ENCODE measurements around the gene DSTYK.
A peak's percentile ranks its signal among the peaks of the same experiment; 100 is the strongest.
"Not testable (repeated sequence)": the region's sequence is repeated elsewhere in the genome, so short reads cannot be mapped to it uniquely, and the experiment has no call there.

The DSTYK gene

GRCh38 chr1:205183676-205184335 lies 27.7 kb downstream of the DSTYK start:
- peaks cover 4 to 20% (median 9%) of the 10 kb centered on the region in 5 donors for H3K36me3 ChIP-seq (ENCODE audit: control insufficient read depth in 5 of 5, insufficient read depth in 5 of 5, low read length in 5 of 5)
- no peaks in the 10 kb centered on the region for H3K27me3 ChIP-seq (ENCODE audit: control insufficient read depth in 5 of 5, insufficient read depth in 4 of 5, low read length in 5 of 5)
- peak overlapping the region in 4 of 5 donors; percentile 4 to 39 (median 18) for H3K9ac ChIP-seq (ENCODE audit: low read length in 5 of 5)
- H3K9me3 ChIP-seq (ENCODE audit: control insufficient read depth in 5 of 5, low read length in 5 of 5) = no peaks in the 10 kb centered on the region
- no peak overlapping the region for H3K4me3 ChIP-seq (ENCODE audit: low read depth in 1 of 5, low read length in 5 of 5)
- H3K4me1 ChIP-seq (ENCODE audit: control insufficient read depth in 5 of 5, insufficient read depth in 5 of 5, low read length in 5 of 5) = peaks cover 4 to 16% (median 14%) of the 10 kb centered on the region in 5 donors
- H3K27ac ChIP-seq (ENCODE audit: low read depth, low read length) = peak overlapping the region; percentile 26

- H3K27ac ChIP-seq (ENCODE audit: low read depth, low read length) = peak overlapping the region; percentile 26
- H3K36me3 ChIP-seq (ENCODE audit: control insufficient read depth in 5 of 5, insufficient read depth in 5 of 5, low read length in 5 of 5) = peaks cover 7 to 20% (median 9%) of the 10 kb centered on the region in 5 donors
- no peak overlapping the region for H3K4me3 ChIP-seq (ENCODE audit: low read depth in 1 of 5, low read length in 5 of 5)
- no peaks in the 10 kb centered on the region for H3K9me3 ChIP-seq (ENCODE audit: control insufficient read depth in 5 of 5, low read length in 5 of 5)
- H3K9ac ChIP-seq (ENCODE audit: low read length in 5 of 5) = peak overlapping the region in 1 of 5 donors; percentile 2
- no peaks in the 10 kb centered on the region for H3K27me3 ChIP-seq (ENCODE audit: control insufficient read depth in 5 of 5, insufficient read depth in 4 of 5, low read length in 5 of 5)
- peaks cover 4 to 16% (median 14%) of the 10 kb centered on the region in 5 donors for H3K4me1 ChIP-seq (ENCODE audit: control insufficient read depth in 5 of 5, insufficient read depth in 5 of 5, low read length in 5 of 5)
These were observed 28.6 kb downstream of the DSTYK start for GRCh38 chr1:205182930-205183329.

DNA sequence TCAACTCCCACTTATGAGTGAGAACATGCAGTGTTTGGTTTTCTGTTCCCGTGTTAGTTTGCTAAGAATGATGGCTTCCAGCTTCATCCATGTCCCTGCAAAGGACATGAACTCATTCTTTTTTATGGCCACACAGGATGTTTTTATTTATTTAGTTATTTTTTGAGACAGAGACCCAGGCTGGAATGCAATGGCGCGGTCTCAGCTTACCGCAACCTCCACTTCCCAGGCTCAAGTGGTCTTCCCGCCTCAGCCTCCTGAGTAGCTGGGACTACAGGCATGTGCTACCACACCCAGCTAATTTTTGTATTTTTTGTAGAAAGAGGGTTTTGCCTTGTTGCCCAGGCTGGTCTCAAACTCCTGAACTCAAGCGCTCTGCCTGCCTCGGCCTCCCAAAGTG lies 31.2 kb downstream of the DSTYK start:
- not testable (repeated sequence) for H3K27me3 ChIP-seq (ENCODE audit: control insufficient read depth in 5 of 5, insufficient read depth in 4 of 5, low read length in 5 of 5); H3K36me3 ChIP-seq (ENCODE audit: control insufficient read depth in 5 of 5, insufficient read depth in 5 of 5, low read length in 5 of 5); H3K9ac ChIP-seq (ENCODE audit: low read length in 5 of 5); H3K4me3 ChIP-seq (ENCODE audit: low read depth in 1 of 5, low read length in 5 of 5); H3K9me3 ChIP-seq (ENCODE audit: control insufficient read depth in 5 of 5, low read length in 5 of 5); H3K27ac ChIP-seq (ENCODE audit: low read depth, low read length)
- H3K4me1 ChIP-seq (ENCODE audit: control insufficient read depth in 5 of 5, insufficient read depth in 5 of 5, low read length in 5 of 5) = peaks cover 4 to 21% (median 20%) of the 10 kb centered on the region in 5 donors

DNA sequence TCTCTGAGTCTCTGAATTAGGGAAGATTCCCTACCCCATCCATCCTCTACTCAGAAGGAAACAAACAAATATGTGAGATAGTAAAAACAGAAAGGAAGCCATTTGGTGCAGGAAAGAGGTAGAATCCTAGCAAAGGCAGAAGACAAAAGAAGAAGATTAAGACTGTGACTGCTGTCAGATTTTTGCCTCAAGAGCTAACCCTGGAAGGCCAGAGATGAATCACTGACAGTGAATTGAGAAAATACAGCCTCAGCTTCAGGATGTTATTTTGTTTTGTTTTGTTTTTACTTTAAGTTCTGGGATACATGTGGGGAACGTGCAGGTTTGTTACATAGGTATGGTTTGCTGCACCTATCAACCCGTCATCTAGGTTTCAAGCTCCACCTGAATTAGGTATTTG lies 31.7 kb downstream of the DSTYK start:
- Histone ChIP-seq H3K9ac (ENCODE audit: low read length in 5 of 5) (no peak overlapping the region), H3K9me3 (ENCODE audit: control insufficient read depth in 5 of 5, low read length in 5 of 5) (no peaks in the 10 kb centered on the region), H3K4me1 (ENCODE audit: control insufficient read depth in 5 of 5, insufficient read depth in 5 of 5, low read length in 5 of 5) (peaks cover 4 to 26% (median 24%) of the 10 kb centered on the region in 5 donors), H3K27me3 (ENCODE audit: control insufficient read depth in 5 of 5, insufficient read depth in 4 of 5, low read length in 5 of 5) (no peaks in the 10 kb centered on the region), H3K36me3 (ENCODE audit: control insufficient read depth in 5 of 5, insufficient read depth in 5 of 5, low read length in 5 of 5) (peaks cover 0 to 10% (median 3%) of the 10 kb centered on the region in 5 donors), H3K27ac (ENCODE audit: low read depth, low read length) (no peak overlapping the region), H3K4me3 (ENCODE audit: low read depth in 1 of 5, low read length in 5 of 5) (no peak overlapping the region)

GRCh38 chr1:205172729-205173366 lies 38.7 kb downstream of the DSTYK start:
- Histone ChIP-seq H3K4me3 (ENCODE audit: low read depth in 1 of 5, low read length in 5 of 5) (no peak overlapping the region), H3K27me3 (ENCODE audit: control insufficient read depth in 5 of 5, insufficient read depth in 4 of 5, low read length in 5 of 5) (no peaks in the 10 kb centered on the region), H3K36me3 (ENCODE audit: control insufficient read depth in 5 of 5, insufficient read depth in 5 of 5, low read length in 5 of 5) (peaks cover 0 to 26% (median 17%) of the 10 kb centered on the region in 5 donors), H3K9me3 (ENCODE audit: control insufficient read depth in 5 of 5, low read length in 5 of 5) (no peaks in the 10 kb centered on the region), H3K9ac (ENCODE audit: low read length in 5 of 5) (no peak overlapping the region), H3K27ac (ENCODE audit: low read depth, low read length) (no peak overlapping the region), H3K4me1 (ENCODE audit: control insufficient read depth in 5 of 5, insufficient read depth in 5 of 5, low read length in 5 of 5) (peaks cover 0 to 11% (median 11%) of the 10 kb centered on the region in 5 donors)

- Histone ChIP-seq H3K27me3 (ENCODE audit: control insufficient read depth in 5 of 5, insufficient read depth in 4 of 5, low read length in 5 of 5) (no peaks in the 10 kb centered on the region), H3K36me3 (ENCODE audit: control insufficient read depth in 5 of 5, insufficient read depth in 5 of 5, low read length in 5 of 5) (peaks cover 5 to 38% (median 25%) of the 10 kb centered on the region in 5 donors), H3K4me1 (ENCODE audit: control insufficient read depth in 5 of 5, insufficient read depth in 5 of 5, low read length in 5 of 5) (peaks cover 0 to 11% (median 11%) of the 10 kb centered on the region in 5 donors), H3K9me3 (ENCODE audit: control insufficient read depth in 5 of 5, low read length in 5 of 5) (no peaks in the 10 kb centered on the region), H3K27ac (ENCODE audit: low read depth, low read length) (no peak overlapping the region), H3K9ac (ENCODE audit: low read length in 5 of 5) (no peak overlapping the region), H3K4me3 (ENCODE audit: low read depth in 1 of 5, low read length in 5 of 5) (no peak overlapping the region)
These were observed 40.1 kb downstream of the DSTYK start for GRCh38 chr1:205171369-205171768.

- Histone ChIP-seq H3K9me3 (ENCODE audit: control insufficient read depth in 5 of 5, low read length in 5 of 5) (no peaks in the 10 kb centered on the region), H3K27me3 (ENCODE audit: control insufficient read depth in 5 of 5, insufficient read depth in 4 of 5, low read length in 5 of 5) (no peaks in the 10 kb centered on the region), H3K9ac (ENCODE audit: low read length in 5 of 5) (no peak overlapping the region), H3K27ac (ENCODE audit: low read depth, low read length) (no peak overlapping the region), H3K4me3 (ENCODE audit: low read depth in 1 of 5, low read length in 5 of 5) (no peak overlapping the region), H3K4me1 (ENCODE audit: control insufficient read depth in 5 of 5, insufficient read depth in 5 of 5, low read length in 5 of 5) (peaks cover 0 to 9% (median 7%) of the 10 kb centered on the region in 5 donors), H3K36me3 (ENCODE audit: control insufficient read depth in 5 of 5, insufficient read depth in 5 of 5, low read length in 5 of 5) (peaks cover 5 to 39% (median 27%) of the 10 kb centered on the region in 5 donors)
These were observed 40.8 kb downstream of the DSTYK start for GRCh38 chr1:205170532-205171269.

- Histone ChIP-seq H3K4me3 (ENCODE audit: low read depth in 1 of 5, low read length in 5 of 5) (no peak overlapping the region), H3K27me3 (ENCODE audit: control insufficient read depth in 5 of 5, insufficient read depth in 4 of 5, low read length in 5 of 5) (no peaks in the 10 kb centered on the region), H3K9me3 (ENCODE audit: control insufficient read depth in 5 of 5, low read length in 5 of 5) (no peaks in the 10 kb centered on the region), H3K4me1 (ENCODE audit: control insufficient read depth in 5 of 5, insufficient read depth in 5 of 5, low read length in 5 of 5) (peaks cover 0 to 3% (median 0%) of the 10 kb centered on the region in 5 donors), H3K36me3 (ENCODE audit: control insufficient read depth in 5 of 5, insufficient read depth in 5 of 5, low read length in 5 of 5) (peaks cover 5 to 39% (median 29%) of the 10 kb centered on the region in 5 donors), H3K9ac (ENCODE audit: low read length in 5 of 5) (no peak overlapping the region), H3K27ac (ENCODE audit: low read depth, low read length) (no peak overlapping the region)
These were observed 42.3 kb downstream of the DSTYK start for GRCh38 chr1:205169248-205169647.

- H3K36me3 ChIP-seq (ENCODE audit: control insufficient read depth in 5 of 5, insufficient read depth in 5 of 5, low read length in 5 of 5) = peaks cover 9 to 48% (median 38%) of the 10 kb centered on the region in 5 donors
- no peaks in the 10 kb centered on the region for H3K27me3 ChIP-seq (ENCODE audit: control insufficient read depth in 5 of 5, insufficient read depth in 4 of 5, low read length in 5 of 5)
- H3K9ac ChIP-seq (ENCODE audit: low read length in 5 of 5) = no peak overlapping the region
- H3K9me3 ChIP-seq (ENCODE audit: control insufficient read depth in 5 of 5, low read length in 5 of 5) = no peaks in the 10 kb centered on the region
- no peak overlapping the region for H3K27ac ChIP-seq (ENCODE audit: low read depth, low read length)
- no peak overlapping the region for H3K4me3 ChIP-seq (ENCODE audit: low read depth in 1 of 5, low read length in 5 of 5)
- H3K4me1 ChIP-seq (ENCODE audit: control insufficient read depth in 5 of 5, insufficient read depth in 5 of 5, low read length in 5 of 5) = peaks cover 0 to 3% (median 0%) of the 10 kb centered on the region in 5 donors
These were observed 43.2 kb downstream of the DSTYK start for GRCh38 chr1:205168291-205168690.

GRCh38 chr1:205162301-205162700 lies 49.2 kb downstream of the DSTYK start:
- Histone ChIP-seq H3K9ac (ENCODE audit: low read length in 5 of 5) (no peak overlapping the region), H3K4me3 (ENCODE audit: low read depth in 1 of 5, low read length in 5 of 5) (no peak overlapping the region), H3K9me3 (ENCODE audit: control insufficient read depth in 5 of 5, low read length in 5 of 5) (no peaks in the 10 kb centered on the region), H3K27ac (ENCODE audit: low read depth, low read length) (no peak overlapping the region), H3K4me1 (ENCODE audit: control insufficient read depth in 5 of 5, insufficient read depth in 5 of 5, low read length in 5 of 5) (no peaks in the 10 kb centered on the region), H3K36me3 (ENCODE audit: control insufficient read depth in 5 of 5, insufficient read depth in 5 of 5, low read length in 5 of 5) (peaks cover 30 to 76% (median 64%) of the 10 kb centered on the region in 5 donors), H3K27me3 (ENCODE audit: control insufficient read depth in 5 of 5, insufficient read depth in 4 of 5, low read length in 5 of 5) (no peaks in the 10 kb centered on the region)
